Loucy (cell line): Measurements from ENCODE around the gene HRK.

ENCODE experiments used
- EZH2phosphoT487 ChIP-seq: fragments of 200-600 bp; IDR thresholded peaks from 2 replicates; pipeline ENCODE4 v1.6.1; 2018; ENCODE audit warnings: antibody characterized with exemption, mild to moderate bottlenecking, moderate library complexity, borderline replicate concordance
- TF ChIP-seq, protein P1 (sequence below): fragments of 200-600 bp; sonication (generic); conservative IDR thresholded peaks from 2 replicates; pipeline ENCODE4 v1.5.1; 2014; ENCODE audit warnings: mild to moderate bottlenecking, antibody characterized with exemption, low read length

DNA sequence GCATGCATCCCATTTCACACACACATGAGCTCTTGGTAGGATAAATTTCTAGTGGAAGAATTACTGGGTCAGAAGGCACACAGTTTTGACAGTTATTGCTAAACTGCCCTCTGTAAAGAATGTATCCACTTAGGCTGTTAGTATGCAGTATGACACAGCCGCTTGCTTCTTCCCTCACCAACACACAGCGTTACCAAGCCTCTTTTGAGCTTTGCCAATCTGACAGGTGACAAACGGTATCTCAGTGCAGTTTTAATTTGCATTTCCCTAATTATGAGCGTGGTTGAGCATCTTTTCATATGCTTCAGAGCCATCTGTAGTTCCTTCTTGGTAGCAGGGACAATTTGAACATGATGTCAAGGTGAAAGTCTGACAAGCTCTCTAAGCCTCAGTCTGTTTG is 42.9 kb downstream of the HRK start:
- TF ChIP-seq EZH2phosphoT487 = no peak
- TF ChIP-seq, protein P1, sequence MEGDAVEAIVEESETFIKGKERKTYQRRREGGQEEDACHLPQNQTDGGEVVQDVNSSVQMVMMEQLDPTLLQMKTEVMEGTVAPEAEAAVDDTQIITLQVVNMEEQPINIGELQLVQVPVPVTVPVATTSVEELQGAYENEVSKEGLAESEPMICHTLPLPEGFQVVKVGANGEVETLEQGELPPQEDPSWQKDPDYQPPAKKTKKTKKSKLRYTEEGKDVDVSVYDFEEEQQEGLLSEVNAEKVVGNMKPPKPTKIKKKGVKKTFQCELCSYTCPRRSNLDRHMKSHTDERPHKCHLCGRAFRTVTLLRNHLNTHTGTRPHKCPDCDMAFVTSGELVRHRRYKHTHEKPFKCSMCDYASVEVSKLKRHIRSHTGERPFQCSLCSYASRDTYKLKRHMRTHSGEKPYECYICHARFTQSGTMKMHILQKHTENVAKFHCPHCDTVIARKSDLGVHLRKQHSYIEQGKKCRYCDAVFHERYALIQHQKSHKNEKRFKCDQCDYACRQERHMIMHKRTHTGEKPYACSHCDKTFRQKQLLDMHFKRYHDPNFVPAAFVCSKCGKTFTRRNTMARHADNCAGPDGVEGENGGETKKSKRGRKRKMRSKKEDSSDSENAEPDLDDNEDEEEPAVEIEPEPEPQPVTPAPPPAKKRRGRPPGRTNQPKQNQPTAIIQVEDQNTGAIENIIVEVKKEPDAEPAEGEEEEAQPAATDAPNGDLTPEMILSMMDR = no peak
